Endometrium (tissue), 2 donors: ENCODE measurements around the gene GLYATL1B.
"Not testable (repeated sequence)": the region's sequence is repeated elsewhere in the genome, so short reads cannot be mapped to it uniquely, and the experiment has no call there.

Source experiments
- FAIRE-seq: peaks from 2 replicates; lab custom pipeline; 2012; peaks lifted over from hg19 to GRCh38; lab: Jason Lieb, UNC
- donor health status: control.
- donor health status: control.

Gene GLYATL1B, protein sequence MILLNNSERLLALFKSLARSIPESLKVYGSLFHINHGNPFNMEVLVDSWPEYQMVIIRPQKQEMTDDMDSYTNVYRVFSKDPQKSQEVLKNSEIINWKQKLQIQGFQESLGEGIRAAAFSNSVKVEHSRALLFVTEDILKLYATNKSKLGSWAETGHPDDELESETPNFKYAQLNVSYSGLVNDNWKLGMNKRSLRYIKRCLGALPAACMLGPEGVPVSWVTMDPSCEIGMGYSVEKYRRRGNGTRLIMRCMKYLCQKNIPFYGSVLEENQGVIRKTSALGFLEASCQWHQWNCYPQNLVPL

DNA sequence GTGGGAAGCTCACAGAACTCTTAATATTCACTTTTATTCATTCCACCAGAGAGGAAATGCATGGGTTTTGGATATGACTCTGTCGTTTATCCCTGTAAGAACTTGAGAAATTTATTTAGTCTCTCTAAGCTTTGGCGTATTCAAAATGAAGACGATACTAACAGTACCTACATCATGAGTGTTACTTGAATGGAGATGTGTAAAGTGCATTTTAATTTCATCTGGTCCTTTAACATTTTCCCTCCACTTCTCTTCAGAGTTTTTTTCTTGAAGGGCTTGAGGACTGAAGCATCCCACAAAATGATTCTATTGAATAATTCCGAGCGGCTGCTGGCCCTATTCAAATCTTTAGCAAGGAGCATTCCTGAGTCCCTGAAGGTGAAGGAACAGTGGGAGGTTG, at the start of gene GLYATL1B:
Gene GLYATL1B (plus strand): TSS at position 301 of the 400 bp plus-strand sequence. CDS start 0 bp downstream, at position 301.
- FAIRE-seq, result not testable (repeated sequence)

DNA sequence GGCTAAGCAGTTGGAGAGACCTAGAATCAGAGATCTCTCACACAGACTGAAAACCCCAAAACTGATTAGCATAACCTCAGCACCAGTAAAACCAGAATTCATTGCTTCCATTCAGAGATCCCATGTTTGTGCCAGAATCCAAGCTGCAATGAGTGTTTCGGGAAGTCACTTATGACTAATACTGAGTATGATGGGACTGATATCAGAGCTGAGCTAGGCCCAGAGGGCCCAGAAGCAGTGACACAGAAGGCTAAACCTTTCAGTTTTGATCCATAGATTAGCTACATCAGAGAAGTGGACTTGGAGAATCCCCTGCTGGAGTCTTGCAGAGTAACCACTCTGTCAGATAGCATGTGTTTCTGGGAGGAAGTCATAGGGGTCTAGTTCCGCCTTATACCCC, 49.6 kb upstream of the GLYATL1B start:
- FAIRE-seq, result not testable (repeated sequence)

DNA sequence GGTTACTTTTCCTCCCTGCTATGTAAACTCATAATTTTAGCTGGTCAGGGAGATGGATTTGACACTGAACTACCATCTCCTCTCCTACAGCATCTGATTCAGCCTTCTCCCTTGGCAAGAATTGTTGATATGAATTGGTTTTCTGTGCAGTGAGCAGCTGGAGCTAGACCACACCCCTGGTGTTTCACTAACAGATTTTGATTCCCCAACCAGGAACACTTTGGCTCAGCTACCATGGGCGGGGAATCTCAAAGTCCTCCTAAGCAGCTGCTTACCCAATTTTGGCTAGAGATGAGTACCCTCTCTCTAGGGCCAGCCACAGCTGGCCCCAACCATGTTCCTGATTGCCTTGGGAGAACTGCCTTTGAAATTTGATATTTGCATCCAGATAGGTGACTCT, 48.7 kb upstream of the GLYATL1B start:
- not testable (repeated sequence) for FAIRE-seq

DNA sequence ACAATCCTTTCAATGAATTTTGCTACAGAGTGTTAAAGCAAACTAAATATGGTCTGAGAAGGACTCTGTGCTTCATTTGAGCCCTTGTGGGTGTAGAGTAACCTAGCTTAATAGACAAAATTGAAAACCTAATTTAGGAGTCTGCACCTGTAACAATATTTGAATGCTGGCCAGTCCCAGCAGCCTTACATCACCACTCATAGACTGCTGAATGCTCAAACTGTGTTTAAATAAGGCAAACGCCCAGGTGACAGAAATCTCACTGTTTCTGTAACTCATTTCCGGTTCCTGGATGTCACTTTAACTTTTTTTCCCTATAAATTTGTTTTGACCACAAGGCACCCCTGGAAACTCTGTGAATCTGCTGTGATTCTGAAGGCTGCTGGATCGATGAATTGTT, 45.5 kb upstream of the GLYATL1B start:
- FAIRE-seq, result no peak

DNA sequence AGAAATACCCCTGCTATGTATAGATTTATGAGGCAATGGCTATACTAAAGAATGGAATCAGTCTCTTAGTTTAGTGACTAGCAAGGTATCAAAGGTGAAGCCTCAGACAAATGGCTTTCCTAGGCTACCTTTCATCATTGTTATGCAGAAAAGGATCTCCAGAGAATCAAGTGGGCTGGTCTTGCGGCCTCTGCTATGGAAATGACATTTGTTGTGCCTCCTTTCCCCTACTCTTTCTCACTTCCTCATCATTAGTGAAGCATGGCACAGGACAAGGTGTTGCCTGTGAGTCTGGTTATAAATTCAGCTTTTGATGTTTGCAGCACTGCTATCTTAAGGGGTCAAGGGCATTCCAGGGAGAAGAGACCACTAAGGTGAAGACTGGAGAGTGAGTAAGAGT, 34.7 kb upstream of the GLYATL1B start:
- not testable (repeated sequence) for FAIRE-seq

DNA sequence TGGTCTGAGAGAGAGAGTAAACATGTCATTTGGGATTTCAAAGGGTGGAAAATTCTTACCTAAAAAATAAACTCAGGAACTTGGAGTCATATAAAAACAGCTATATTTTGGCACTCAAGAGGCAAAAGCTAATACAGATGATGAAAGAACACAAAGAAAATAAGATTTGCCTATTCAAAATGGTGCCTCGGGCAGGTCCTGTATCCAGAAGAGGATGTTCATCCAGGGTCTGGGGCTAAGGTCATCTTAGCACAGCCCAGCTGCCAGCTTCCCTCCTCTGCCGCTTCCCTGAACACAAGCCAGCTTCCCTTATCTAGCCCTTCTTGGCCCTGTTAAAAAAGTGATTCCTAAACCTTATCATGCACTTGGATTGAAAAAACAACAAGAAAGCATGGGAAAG, 33.8 kb upstream of the GLYATL1B start:
- FAIRE-seq, result not testable (repeated sequence)

DNA sequence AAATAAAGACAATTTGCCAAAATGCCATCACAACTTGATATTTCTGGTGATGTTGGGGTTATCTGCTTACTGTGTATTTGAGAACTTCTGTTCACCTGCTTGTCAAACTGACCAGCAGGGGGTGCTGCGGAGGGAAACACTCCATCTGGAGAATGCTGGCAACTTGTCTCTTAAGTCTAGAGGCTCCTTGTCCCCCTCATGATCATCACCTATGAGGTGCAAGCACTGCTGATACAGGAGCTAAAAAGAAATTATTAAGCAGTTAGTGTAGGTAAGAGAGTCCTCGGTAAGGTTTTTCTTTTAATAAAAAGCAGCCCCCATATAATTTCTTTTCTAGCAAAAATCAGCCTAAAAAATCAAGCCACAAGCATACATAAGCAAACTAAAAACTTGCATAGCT, 32.7 kb upstream of the GLYATL1B start:
- FAIRE-seq, result no peak

DNA sequence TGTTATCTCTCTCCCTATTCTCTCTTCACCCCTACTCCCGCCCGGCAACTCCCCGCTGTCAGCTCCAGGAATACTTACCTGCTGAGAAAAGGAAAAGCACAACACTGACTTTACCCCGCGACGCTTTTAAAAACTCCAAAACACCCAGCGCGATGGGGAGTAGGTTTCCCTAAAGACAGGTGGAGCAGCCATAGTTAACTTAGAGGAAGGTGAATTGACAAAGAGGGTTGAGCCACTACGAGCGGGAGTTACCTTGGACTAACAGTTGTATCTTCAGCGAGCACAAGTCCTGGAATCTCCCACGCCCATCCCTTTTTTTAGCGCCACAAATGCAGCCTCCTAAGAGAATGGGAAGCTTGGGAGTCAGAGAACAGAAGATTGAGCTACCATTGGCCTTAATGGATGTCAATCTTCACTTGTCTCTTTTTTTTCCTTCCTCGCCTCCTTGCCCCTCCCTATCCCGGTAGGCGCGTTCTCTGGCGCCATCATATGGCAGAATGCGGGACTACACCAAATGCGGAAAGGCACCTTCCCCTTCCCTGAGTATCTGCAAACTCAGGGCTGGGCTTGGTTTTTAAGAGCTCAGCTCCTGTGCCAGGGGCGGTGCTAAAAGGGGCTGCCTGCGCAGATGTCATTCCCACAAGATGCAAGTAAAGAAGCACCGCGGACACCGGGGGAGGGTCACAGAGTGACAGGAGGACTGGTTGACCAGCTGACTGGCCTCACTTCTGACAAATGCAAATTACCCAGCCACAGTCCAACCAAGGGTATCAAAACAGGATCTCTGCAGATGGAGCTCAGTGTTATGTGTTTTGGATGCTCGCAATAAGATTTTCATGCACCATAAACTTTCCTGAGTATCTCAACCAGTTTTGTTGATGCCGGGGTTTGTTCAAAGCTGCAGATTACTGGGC, 27.7 kb upstream of the GLYATL1B start:
- FAIRE-seq, result not testable (repeated sequence)

DNA sequence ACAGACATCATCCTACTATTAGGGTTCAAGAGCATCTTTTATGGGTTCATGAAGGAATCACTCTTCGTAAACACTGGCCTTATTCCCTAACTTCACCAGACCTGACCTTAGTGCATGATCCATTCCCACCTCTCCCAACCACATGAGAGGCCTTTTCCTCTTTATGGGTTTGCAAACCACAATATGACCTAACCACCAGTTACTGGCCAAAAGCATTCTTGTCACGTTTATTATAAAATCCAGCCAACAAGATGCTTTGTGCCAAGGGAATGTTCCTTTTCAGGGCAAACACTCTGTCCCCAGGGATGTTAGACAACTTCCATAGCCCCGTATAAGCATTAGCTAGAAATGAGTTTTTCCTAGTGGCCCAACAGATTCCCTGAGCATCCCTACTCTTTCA, 26.0 kb upstream of the GLYATL1B start:
- not testable (repeated sequence) for FAIRE-seq

DNA sequence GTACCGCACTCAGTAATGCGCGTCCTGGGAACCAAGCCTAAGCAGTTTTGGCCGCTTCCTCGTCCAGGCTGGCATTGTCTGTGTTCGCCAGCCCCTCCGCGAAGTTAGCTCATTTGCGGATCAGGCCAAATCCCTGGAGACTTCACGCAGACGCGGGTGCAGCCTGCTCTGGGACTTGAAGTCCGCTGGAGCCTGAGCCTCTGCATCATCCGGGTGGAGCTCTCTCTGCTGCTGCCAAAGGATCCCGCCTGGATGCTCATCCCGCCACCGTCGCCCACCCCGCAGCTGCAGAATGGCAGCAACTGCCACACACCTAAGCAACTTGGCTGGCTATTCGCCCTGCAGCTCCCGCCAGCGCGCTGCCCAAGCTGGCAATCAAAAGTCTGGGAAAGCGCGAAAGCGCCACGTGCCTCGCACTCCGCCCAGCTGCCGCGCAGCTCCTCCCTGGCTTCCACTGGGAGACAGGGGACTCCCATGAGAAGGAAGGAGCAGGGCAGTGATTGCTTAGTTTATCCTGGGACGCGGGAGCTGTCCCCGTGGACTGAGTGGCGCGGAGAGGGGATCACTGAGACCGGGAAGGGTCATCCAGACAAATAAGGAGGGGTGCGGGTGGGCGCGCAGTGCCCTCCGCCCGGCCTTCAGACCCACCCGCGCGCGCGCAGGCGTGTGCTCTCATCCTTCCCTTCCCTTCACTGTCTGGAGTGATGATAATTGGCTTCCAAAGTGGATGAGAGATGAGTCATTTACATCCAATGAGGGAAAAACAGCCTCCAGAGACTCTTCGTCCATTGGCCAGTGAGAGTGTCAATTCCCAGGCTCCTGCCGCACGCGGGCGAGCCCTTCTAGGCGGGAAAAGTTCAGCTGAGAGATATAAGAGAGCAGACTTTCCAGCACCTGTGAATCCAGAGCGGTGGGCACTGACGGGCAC, 23.2 kb upstream of the GLYATL1B start:
- no peak for FAIRE-seq

DNA sequence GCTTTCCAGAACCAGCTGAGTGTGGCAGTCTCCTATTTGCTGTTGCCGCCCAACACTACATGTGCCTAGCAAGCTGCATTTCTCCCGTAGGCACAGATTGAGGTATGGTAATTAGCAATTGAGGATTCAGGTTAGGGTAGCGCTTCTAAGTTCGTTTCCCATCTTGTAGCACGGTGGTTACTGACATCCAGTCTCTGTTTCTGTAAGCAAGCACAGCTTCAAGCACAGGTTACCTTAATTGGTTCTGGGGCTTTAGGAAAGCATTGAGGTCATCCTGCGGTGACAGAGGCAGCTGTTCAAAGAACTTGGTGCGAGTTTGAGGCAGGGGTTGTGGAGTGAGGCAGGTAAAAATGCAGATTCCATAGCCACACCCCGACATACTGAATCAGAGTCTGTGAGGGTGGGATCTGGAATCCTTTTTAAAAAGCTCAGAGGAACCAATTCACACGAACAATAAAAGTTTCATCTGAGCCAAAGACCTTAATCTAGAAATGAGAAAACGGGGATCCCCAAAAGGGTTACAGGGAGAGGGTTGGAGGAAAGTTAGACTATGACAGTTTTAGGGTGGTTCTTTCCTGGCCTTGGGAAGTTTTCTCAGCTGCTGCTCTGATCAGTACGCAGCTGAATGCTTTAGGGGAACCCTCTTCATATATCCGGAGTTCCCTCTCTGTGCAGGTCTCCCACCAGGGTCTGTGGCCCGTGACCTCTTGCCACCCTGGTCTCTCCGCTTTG, 21.9 kb upstream of the GLYATL1B start:
- not testable (repeated sequence) for FAIRE-seq

DNA sequence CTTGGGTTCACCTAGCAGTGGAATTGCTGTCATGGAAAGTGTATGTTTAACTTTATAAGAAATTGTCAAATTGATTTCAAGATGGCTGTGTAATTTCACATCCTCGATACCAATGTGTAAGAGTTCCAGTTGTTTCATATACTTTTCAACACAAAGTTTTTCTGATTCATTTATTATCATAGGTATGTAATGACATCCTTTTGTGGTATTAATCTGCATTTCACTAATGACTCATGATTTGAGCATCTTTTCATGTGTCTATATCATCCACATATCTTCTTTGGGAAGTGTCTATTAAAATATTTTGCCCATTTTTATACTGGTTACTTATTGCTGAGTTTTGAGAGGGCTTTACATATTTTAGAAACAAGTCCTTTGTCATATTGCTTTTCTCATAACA, 17.0 kb upstream of the GLYATL1B start:
- no peak for FAIRE-seq

DNA sequence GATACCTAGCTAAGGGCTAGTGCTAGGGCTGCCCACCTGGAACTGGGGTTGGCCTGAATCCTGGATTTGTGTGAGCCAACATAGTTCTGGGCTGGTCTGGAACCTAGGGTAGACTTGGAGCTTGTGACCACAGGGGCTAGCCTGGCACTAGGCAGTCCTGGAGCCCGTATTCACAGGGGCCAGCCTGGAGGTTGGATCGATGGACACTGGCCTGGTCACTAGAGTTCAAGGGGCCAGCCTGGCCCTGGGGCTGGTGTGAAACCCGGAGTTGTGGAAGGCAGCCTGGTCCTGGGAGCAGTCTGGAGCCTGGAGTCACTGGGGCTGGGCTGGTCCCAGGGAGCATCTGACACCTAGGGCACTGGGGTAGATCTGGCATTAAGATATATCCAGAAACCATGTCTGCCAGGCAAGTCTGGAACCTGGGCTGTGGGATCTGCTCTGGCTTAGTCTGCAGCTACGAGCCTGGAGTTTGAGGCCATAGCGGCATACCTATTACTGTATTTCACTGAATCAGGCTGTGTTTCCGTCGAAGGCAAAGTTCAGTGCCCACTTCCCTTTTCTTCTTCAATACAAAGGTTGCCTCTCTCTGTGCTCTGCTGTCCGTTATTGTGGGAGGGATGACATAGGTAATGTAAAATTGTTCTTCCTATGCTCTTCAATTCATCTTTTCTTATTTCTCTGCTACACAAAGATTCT, 9.1 kb upstream of the GLYATL1B start:
- no peak for FAIRE-seq

DNA sequence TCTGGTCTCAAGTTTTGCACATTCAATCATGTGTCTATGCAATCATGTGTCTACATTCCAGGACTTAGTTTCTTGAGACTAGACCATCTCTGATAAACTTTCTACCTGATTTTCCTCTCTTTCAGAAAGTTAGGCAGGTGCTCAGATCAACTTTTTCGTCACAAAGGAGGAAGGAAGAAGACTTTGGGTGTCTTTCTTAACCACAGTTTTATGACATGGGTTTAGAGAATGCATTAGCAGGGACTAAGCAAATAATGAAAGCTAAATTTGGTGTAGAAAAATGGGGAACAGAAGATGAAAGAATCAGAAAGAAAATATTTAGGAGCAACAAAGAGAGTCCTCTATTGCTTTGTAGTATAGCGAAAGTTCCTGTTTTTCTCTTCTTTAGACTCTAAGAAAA, 7.7 kb upstream of the GLYATL1B start:
- FAIRE-seq, result no peak

DNA sequence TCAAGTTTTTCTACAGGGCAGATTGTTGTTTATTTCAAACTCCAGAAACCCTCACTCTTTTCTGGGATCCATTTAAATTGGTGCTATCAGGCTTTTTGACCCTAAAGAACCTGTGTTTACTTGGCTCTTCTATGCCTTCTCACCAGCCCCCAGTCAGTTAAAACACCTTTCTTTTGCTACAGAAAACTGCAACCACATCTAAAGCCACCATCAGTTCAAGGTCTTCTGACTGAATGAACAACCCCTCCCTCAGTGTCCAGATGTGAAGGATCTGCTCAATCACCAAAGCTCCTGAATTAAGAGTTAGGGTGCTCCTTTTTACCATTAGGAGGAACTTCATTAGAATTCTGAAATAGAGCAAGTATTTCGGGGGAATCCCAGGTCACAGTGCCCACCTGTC, 7.0 kb upstream of the GLYATL1B start:
- no peak for FAIRE-seq

DNA sequence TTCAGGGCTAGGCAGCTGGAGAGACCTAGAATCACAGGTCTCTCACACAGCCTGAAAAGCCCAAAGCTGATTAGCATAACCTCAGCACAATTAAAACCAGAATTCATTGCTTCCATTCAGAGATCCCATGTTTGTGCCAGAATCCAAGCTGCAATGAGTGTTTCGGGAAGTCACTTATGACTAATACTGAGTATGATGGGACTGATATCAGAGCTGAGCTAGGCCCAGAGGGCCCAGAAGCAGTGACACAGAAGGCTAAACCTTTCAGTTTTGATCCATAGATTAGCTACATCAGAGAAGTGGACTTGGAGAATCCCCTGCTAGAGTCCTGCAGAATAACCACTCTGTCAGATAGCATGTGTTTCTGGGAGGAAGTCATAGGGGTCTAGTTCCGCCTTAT, 5.7 kb upstream of the GLYATL1B start:
- FAIRE-seq, result not testable (repeated sequence)

DNA sequence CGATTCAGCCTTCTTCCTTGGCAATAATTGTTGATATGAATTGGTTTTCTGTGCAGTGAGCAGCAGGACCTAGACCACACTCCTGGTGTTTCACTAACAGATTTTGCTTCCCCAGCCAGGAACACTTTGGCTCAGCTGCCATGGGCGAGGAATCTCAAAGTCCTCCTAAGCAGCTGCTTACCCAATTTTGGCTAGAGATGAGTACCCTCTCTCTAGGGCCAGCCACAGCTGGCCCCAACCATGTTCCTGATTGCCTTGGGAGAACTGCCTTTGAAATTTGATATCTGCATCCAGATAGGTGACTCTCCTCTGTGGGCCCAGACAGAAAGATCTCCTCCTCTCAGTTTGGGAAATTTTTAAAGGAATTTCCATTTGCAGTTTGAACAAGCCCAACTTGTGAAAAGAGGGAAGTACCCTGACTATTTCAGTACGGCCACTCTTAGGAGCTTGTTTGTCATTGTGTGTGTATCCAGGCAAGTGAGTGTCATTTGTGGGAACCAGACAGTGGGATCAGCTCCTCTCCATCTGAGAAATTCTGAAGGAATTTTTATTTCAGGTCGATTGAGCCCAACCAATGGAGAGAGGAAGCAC, 4.6 kb upstream of the GLYATL1B start:
- not testable (repeated sequence) for FAIRE-seq

DNA sequence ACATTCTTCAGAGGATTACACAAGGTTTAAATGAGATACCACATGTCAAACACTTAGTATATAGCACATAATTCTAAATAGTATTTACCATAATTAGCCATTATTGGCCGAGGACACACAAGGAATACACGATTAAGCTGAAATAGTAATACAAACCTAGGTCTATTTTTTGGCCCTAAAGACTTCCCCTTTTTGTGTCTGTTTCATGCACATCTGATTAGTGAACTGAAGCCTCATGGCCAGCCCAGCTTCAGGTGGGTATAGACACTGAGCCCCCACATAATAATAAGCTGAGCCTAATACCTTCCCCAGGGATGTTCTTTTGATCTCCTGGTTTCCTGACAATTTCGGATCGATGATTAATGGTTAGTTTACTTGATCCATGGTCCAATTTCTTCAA, 2.1 kb downstream of the GLYATL1B start:
- no peak for FAIRE-seq

DNA sequence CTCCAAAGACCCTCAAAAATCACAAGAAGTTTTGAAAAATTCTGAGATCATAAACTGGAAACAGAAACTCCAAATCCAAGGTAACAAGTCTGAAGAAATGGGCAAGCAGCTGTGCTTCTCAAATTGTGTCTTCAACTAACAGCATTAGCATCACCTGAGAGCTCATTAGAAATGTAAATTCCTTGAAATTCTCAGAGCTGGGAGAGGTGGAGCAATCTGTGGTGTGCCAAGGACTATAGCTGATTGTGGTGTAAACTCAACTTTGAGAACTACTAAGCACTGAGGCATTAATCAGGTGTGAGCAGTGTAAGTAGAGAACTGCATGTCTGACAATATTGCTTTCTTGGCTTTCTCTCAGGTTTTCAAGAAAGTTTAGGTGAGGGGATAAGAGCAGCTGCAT, 7.5 kb downstream of the GLYATL1B start:
- FAIRE-seq, result not testable (repeated sequence)

DNA sequence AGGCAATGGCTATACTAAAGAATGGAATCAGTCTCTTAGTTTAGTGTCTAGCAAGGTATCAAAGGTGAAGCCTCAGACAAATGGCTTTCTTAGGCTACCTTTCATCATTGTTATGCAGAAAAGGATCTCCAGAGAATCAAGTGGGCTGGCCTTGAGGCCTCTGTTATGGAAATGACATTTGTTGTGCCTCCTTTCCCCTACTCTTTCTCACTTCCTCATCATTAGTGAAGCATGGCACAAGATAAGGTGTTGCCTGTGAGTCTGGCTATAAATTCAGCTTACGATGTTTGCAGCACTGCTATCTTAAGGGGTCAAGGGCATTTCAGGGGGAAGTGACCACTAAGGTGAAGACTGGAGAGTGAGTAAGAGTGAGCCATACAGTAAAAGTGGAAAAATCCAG, 9.1 kb downstream of the GLYATL1B start:
- not testable (repeated sequence) for FAIRE-seq
